ENCODE data around the gene GSTM1.
"Not testable (repeated sequence)": the region's sequence is repeated elsewhere in the genome, so short reads cannot be mapped to it uniquely, and the experiment has no call there.

GSTM1 gene

GRCh38 chr1:109691759-109692158 is 4.1 kb downstream of the GSTM1 start (continued):
- TF ChIP-seq POU6F1 (CRISPR knock-in tag; IDR thresholded peaks at IDR 0.05; ENCODE audit: borderline replicate concordance, low read depth): no peak

DNA sequence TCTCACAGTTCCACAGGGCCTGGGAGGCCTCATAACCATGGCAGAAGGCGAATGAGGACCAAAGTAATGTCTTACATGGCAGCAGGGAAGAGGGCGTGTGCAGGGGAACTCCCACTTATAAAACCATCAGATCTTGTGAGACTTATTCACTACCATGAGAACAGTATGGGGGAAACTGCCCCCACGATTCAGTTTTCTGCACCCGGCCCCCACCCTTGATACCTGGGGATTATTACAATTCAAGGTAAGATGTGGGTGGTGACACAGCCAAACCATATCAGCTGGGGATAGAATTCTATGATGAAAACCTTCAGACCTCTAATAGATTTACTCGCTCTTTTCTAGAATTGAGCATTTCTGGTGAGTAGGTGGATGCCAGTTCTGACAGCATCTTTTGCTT is 6.8 kb downstream of the GSTM1 start:
- ATAC-seq: not testable (repeated sequence)

- not testable (repeated sequence) for ATAC-seq
These were observed 7.5 kb downstream of the GSTM1 start for GRCh38 chr1:109695138-109695537.

GRCh38 chr1:109697066-109697465 is 9.4 kb downstream of the GSTM1 start:
- TF ChIP-seq CREB5 (CRISPR knock-in tag; IDR thresholded peaks at IDR 0.05; ENCODE audit: low read depth) (no peak), PPARA (CRISPR knock-in tag; IDR thresholded peaks at IDR 0.05; ENCODE audit: borderline replicate concordance) (no peak), ARNTL (CRISPR knock-in tag; IDR thresholded peaks at IDR 0.05; ENCODE audit: borderline replicate concordance, low read depth) (no peak)
- ATAC-seq: no peak

GRCh38 chr1:109697861-109698260 is 10.2 kb downstream of the GSTM1 start:
- ATAC-seq: not testable (repeated sequence)

DNA sequence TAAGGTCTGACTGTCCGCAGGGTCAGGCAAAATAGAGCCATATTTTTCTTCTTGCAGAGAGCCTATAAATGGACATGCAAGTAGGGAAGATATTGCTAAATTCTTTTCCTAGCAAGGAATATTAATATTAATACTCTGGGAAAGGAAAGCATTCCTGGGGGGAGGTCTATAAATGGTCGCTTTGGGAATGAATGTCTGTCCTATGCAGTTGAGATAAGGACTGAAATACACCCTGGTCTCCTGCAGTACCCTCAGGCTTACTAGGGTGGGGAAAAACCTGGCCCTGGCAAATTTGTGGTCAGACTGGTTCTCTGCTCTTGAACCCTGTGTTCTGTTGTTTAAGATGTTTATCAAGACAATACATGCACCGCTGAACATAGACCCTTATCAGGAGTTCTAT is 15.3 kb downstream of the GSTM1 start:
- ATAC-seq: not testable (repeated sequence)

GRCh38 chr1:109704173-109704572 is 16.6 kb downstream of the GSTM1 start:
- TF ChIP-seq ZC3H10 (CRISPR knock-in tag; IDR thresholded peaks at IDR 0.05) (no peak), TCF4 (CRISPR knock-in tag; IDR thresholded peaks at IDR 0.05; ENCODE audit: borderline replicate concordance) (no peak)
- no peak for ATAC-seq

DNA sequence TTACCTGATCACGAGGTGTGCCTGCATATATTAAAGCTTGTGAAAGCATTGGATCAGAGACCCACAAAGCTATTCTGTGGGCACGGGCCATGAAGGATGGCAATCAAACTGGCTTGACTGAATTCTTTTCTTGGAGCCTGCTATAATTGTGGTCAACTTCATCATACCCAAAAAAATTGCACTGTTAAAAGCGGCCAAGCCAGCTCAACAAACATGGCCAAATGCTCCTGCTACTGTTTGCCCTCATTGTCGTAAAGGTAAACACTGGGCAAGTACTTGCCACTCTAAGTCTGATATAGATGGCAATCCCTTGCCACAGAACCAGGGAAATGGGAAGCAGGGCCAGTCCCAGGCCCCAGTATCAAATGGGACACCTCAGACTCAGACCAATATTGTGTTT is 17.8 kb downstream of the GSTM1 start:
- TF ChIP-seq SNAI2 (CRISPR knock-in tag; IDR thresholded peaks at IDR 0.05) (no peak), ARNTL (CRISPR knock-in tag; IDR thresholded peaks at IDR 0.05; ENCODE audit: borderline replicate concordance, low read depth) (no peak), ESRRG (CRISPR knock-in tag; IDR thresholded peaks at IDR 0.05) (no peak)
- TF ChIP-seq, protein P1, sequence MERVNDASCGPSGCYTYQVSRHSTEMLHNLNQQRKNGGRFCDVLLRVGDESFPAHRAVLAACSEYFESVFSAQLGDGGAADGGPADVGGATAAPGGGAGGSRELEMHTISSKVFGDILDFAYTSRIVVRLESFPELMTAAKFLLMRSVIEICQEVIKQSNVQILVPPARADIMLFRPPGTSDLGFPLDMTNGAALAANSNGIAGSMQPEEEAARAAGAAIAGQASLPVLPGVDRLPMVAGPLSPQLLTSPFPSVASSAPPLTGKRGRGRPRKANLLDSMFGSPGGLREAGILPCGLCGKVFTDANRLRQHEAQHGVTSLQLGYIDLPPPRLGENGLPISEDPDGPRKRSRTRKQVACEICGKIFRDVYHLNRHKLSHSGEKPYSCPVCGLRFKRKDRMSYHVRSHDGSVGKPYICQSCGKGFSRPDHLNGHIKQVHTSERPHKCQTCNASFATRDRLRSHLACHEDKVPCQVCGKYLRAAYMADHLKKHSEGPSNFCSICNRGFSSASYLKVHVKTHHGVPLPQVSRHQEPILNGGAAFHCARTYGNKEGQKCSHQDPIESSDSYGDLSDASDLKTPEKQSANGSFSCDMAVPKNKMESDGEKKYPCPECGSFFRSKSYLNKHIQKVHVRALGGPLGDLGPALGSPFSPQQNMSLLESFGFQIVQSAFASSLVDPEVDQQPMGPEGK (CRISPR knock-in tag; IDR thresholded peaks at IDR 0.05; ENCODE audit: borderline replicate concordance): no peak
- ATAC-seq: no peak

- ATAC-seq: not testable (repeated sequence)
These were observed 21.3 kb downstream of the GSTM1 start for GRCh38 chr1:109708949-109709348.

- not testable (repeated sequence) for ATAC-seq
These were observed 22.2 kb downstream of the GSTM1 start for GRCh38 chr1:109709822-109710221.

DNA sequence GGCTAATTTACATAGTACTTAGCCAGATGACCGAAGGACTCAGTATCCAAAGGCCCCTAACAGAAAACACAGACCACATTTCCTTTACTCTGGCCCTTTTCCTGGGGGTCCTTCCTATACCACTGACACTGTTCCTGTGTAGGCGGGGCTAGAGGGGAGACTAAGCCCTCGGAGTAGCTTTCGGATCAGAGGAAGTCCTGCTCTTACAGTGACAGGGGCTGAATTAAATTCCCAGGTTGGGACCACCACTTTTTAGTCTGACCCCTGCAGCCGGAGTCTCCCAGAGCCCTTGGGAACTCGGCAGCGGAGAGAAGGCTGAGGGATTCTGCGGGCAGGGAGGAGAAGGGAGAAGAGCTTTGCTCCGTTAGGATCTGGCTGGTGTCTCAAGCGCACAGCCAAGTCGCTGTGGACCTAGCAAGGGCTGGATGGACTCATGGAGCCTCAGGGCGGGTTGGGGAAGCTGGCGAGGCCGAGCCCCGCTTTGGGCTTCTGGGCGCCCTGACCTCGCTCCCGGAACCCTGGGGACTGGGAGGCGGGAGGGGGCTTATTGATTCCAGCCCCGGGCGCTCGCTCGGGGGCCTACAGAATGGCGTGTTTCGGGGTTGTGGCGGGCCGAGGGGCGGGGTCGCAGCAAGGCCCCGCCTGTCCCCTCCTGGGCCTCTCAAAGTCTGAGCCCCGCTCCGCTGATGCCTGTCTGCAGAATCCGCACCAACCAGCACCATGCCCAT is 24.1 kb downstream of the GSTM1 start, which contains the start of gene GSTM5:
GSTM5 (plus strand) TSS at position 659 of the 728 bp plus-strand sequence; CDS start at position 721, 62 bp downstream.
- not testable (repeated sequence) for ATAC-seq

Data from SK-N-SH treated with all-trans-retinoic acid at 6 μM for 48 hours (cell line).